OCI-LY1 (cell line): Measurements from ENCODE around the gene FAM204A.

Experiments used
- H2AFZ ChIP-seq: fragments of 200-600 bp; sonication (generic), shearing (Covaris generic); 2 replicates; pipeline ENCODE4 v1.6.0; 2014; ENCODE audit warnings: antibody characterized with exemption, mild to moderate bottlenecking, low read length
- H3F3A ChIP-seq: fragments of 200-600 bp; sonication (generic), shearing (Covaris generic); 2 replicates; pipeline ENCODE4 v1.6.0; 2014; ENCODE audit warnings: mild to moderate bottlenecking, antibody characterized with exemption, low read length, moderate library complexity; ENCODE audit not compliant: insufficient read depth
- H3K27ac ChIP-seq: fragments of 200-600 bp; sonication (generic); 2 replicates; pipeline ENCODE4 v1.5.1; 2014; ENCODE audit warnings: low read length, mixed run types, mild to moderate bottlenecking, low read depth; ENCODE audit not compliant: poor library complexity, severe bottlenecking
- H3K27me3 ChIP-seq: fragments of 200-600 bp; sonication (generic); 2 replicates; pipeline ENCODE4 v1.6.0; 2014; ENCODE audit warnings: antibody characterized with exemption, mild to moderate bottlenecking, low read length, moderate library complexity; ENCODE audit not compliant: insufficient read depth
- H3K36me3 ChIP-seq: fragments of 200-600 bp; sonication (generic); 2 replicates; pipeline ENCODE4 v1.6.1; 2014; ENCODE audit warnings: mild to moderate bottlenecking, antibody characterized with exemption, low read length, moderate library complexity, mixed read lengths; ENCODE audit not compliant: insufficient read depth
- H3K4me1 ChIP-seq: fragments of 200-600 bp; sonication (generic); 2 replicates; pipeline ENCODE4 v1.5.1; 2014; ENCODE audit warnings: mild to moderate bottlenecking, low read length, moderate library complexity; ENCODE audit not compliant: insufficient read depth, severe bottlenecking
- H3K4me2 ChIP-seq: fragments of 200-600 bp; sonication (generic), shearing (Covaris generic); 2 replicates; pipeline ENCODE4 v1.6.1; 2014; ENCODE audit warnings: low read length
- H3K4me3 ChIP-seq: fragments of 200-600 bp; sonication (generic); 2 replicates; pipeline ENCODE4 v1.5.1; 2014; ENCODE audit warnings: low read length, low read depth, mild to moderate bottlenecking, mixed read lengths; ENCODE audit not compliant: poor library complexity, severe bottlenecking
- H3K79me2 ChIP-seq: fragments of 200-600 bp; shearing (Covaris generic); 2 replicates; pipeline ENCODE4 v1.6.1; 2016; ENCODE audit warnings: mixed run types, low read length, mixed read lengths; ENCODE audit not compliant: insufficient read depth
- H3K9ac ChIP-seq: fragments of 200-600 bp; sonication (generic), shearing (Covaris generic); 2 replicates; pipeline ENCODE4 v1.6.1; 2014; ENCODE audit warnings: mild to moderate bottlenecking, low read length, mixed read lengths
- H3K9me2 ChIP-seq: fragments of 200-600 bp; sonication (generic), shearing (Covaris generic); 2 replicates; pipeline ENCODE4 v1.6.1; 2014; ENCODE audit warnings: low read depth, mild to moderate bottlenecking, low read length, mixed read lengths
- H3K9me3 ChIP-seq: fragments of 200-600 bp; shearing (Covaris generic); 2 replicates; pipeline ENCODE4 v1.6.1; 2014; ENCODE audit warnings: low read length, mixed read lengths
- H4K20me1 ChIP-seq: fragments of 200-600 bp; sonication (generic), shearing (Covaris generic); 2 replicates; pipeline ENCODE4 v1.6.0; 2016; ENCODE audit warnings: mild to moderate bottlenecking, low read length; ENCODE audit not compliant: insufficient read depth
- CTCF ChIP-seq: fragments of 200-600 bp; sonication (generic), shearing (Covaris generic); IDR thresholded peaks from 2 replicates; pipeline ENCODE4 v1.5.1; 2017; ENCODE audit warnings: mild to moderate bottlenecking, antibody characterized with exemption, low read length, moderate library complexity, mixed read lengths
- EZH2 ChIP-seq: fragments of 200-600 bp; sonication (generic), shearing (Covaris generic); IDR thresholded peaks from 2 replicates; pipeline ENCODE4 v1.8.0; 2017; ENCODE audit warnings: borderline replicate concordance, mixed run types, mild to moderate bottlenecking, antibody characterized with exemption, low read length, moderate library complexity, mixed read lengths

FAM204A gene

GRCh38 chr10:118355234-118355633 is 13.1 kb upstream of the FAM204A start:
- H4K20me1 ChIP-seq = no peaks in the 10 kb centered on the region
- H3F3A ChIP-seq = no peaks in the 10 kb centered on the region
- H3K79me2 ChIP-seq = no peaks in the 10 kb centered on the region
- H3K9me3 ChIP-seq = no peaks in the 10 kb centered on the region
- H3K4me2 ChIP-seq = no peak overlapping the region
- no peak overlapping the region for H3K27ac ChIP-seq
- no peaks in the 10 kb centered on the region for H3K27me3 ChIP-seq
- H3K4me1 ChIP-seq = no peaks in the 10 kb centered on the region
- no peaks in the 10 kb centered on the region for H3K36me3 ChIP-seq
- H3K4me3 ChIP-seq = no peak overlapping the region
- H3K9me2 ChIP-seq = no peaks in the 10 kb centered on the region
- H2AFZ ChIP-seq = no peak overlapping the region
- no peak overlapping the region for H3K9ac ChIP-seq
- no peak for TF ChIP-seq CTCF
- TF ChIP-seq EZH2 = no peak

GRCh38 chr10:118349235-118349634 is 7.1 kb upstream of the FAM204A start:
- Histone ChIP-seq H3K9ac (no peak overlapping the region), H4K20me1 (no peaks in the 10 kb centered on the region), H3K4me2 (no peak overlapping the region), H3K27me3 (no peaks in the 10 kb centered on the region), H3K36me3 (no peaks in the 10 kb centered on the region), H3K79me2 (no peaks in the 10 kb centered on the region), H3K4me1 (no peaks in the 10 kb centered on the region), H2AFZ (no peak overlapping the region), H3K27ac (no peak overlapping the region), H3K4me3 (no peak overlapping the region), H3K9me2 (no peaks in the 10 kb centered on the region), H3F3A (no peaks in the 10 kb centered on the region), H3K9me3 (no peaks in the 10 kb centered on the region)
- no peak for TF ChIP-seq CTCF
- TF ChIP-seq EZH2 = no peak

GRCh38 chr10:118343549-118343948 is 1.4 kb upstream of the FAM204A start:
- no peaks in the 10 kb centered on the region for H3K9me2 ChIP-seq
- no peak for TF ChIP-seq EZH2
- no peak for TF ChIP-seq CTCF
- H3K9me3 ChIP-seq = no peaks in the 10 kb centered on the region
- H3K27ac ChIP-seq = no peak overlapping the region
- no peaks in the 10 kb centered on the region for H3F3A ChIP-seq
- peaks cover 31% of the 10 kb centered on the region for H3K79me2 ChIP-seq
- H4K20me1 ChIP-seq = no peaks in the 10 kb centered on the region
- 0 out of 2 replicates have a peak overlapping the region, but pooled peaks have one; percentile 18 for H2AFZ ChIP-seq
- peaks cover 36% of the 10 kb centered on the region for H3K4me1 ChIP-seq
- no peaks in the 10 kb centered on the region for H3K27me3 ChIP-seq
- H3K4me3 ChIP-seq = no peak overlapping the region
- peaks cover 3% of the 10 kb centered on the region; the same call in 1 of the 2 replicates for H3K36me3 ChIP-seq
- no peak overlapping the region for H3K9ac ChIP-seq
- no peak overlapping the region for H3K4me2 ChIP-seq
